IPS-15b (cell line): Measurements from ENCODE around the gene TGFBR3L.

ENCODE experiments used
- H3K27me3 ChIP-seq: one replicate; pipeline ENCODE4 v1.6.1; 2013; ENCODE audit warnings: low read length; ENCODE audit not compliant: control insufficient read depth, insufficient read depth
- H3K36me3 ChIP-seq: one replicate; pipeline ENCODE4 v1.6.1; 2013; ENCODE audit warnings: low read length; ENCODE audit not compliant: control insufficient read depth, insufficient read depth
- H3K4me1 ChIP-seq: one replicate; pipeline ENCODE4 v1.6.1; 2013; ENCODE audit warnings: mild to moderate bottlenecking, low read length; ENCODE audit not compliant: control insufficient read depth, insufficient read depth
- H3K4me3 ChIP-seq: one replicate; pipeline ENCODE4 v1.5.1; 2013; ENCODE audit warnings: low read depth, low read length
- H3K9ac ChIP-seq: one replicate; pipeline ENCODE4 v1.6.1; 2013; ENCODE audit warnings: low read depth, mild to moderate bottlenecking, low read length
- H3K9me3 ChIP-seq: one replicate; pipeline ENCODE4 v1.6.1; 2013; ENCODE audit warnings: mild to moderate bottlenecking, low read length; ENCODE audit not compliant: control insufficient read depth, insufficient read depth

The TGFBR3L gene

GRCh38 chr19:7914598-7915045, at the start of gene TGFBR3L:
TSS of gene TGFBR3L (plus strand) at chr19:7914830.
- Histone ChIP-seq H3K9ac (no peak within 1 kb of the TSS), H3K36me3 (peaks cover 19% of the 10 kb centered on the region), H3K4me1 (peaks cover under 1% of the 10 kb centered on the region), H3K4me3 (peak within 1 kb of the TSS; percentile 30), H3K9me3 (no peaks in the 10 kb centered on the region), H3K27me3 (peaks cover 30% of the 10 kb centered on the region)

GRCh38 chr19:7865262-7865911, 49.2 kb upstream of the TGFBR3L start:
- H3K9ac ChIP-seq, result no peak overlapping the region
- no peaks in the 10 kb centered on the region for H3K9me3 ChIP-seq
- H3K36me3 ChIP-seq, result no peaks in the 10 kb centered on the region
- no peak overlapping the region for H3K4me3 ChIP-seq
- H3K4me1 ChIP-seq, result peaks cover 11% of the 10 kb centered on the region
- peaks cover 54% of the 10 kb centered on the region for H3K27me3 ChIP-seq

GRCh38 chr19:7866399-7867091, 48.1 kb upstream of the TGFBR3L start:
- Histone ChIP-seq H3K27me3 (peaks cover 43% of the 10 kb centered on the region), H3K36me3 (no peaks in the 10 kb centered on the region), H3K9me3 (no peaks in the 10 kb centered on the region), H3K9ac (no peak overlapping the region), H3K4me3 (no peak overlapping the region), H3K4me1 (peaks cover 6% of the 10 kb centered on the region)

GRCh38 chr19:7867092-7867844, 47.4 kb upstream of the TGFBR3L start:
- H3K9me3 ChIP-seq, result no peaks in the 10 kb centered on the region
- no peak overlapping the region for H3K4me3 ChIP-seq
- peaks cover 41% of the 10 kb centered on the region for H3K27me3 ChIP-seq
- H3K4me1 ChIP-seq, result peaks cover 6% of the 10 kb centered on the region
- H3K9ac ChIP-seq, result no peak overlapping the region
- no peaks in the 10 kb centered on the region for H3K36me3 ChIP-seq

- peak overlapping the region; percentile 69 for H3K4me3 ChIP-seq
- no peak overlapping the region for H3K9ac ChIP-seq
- H3K4me1 ChIP-seq, result peaks cover 11% of the 10 kb centered on the region
- H3K27me3 ChIP-seq, result peaks cover 45% of the 10 kb centered on the region
- H3K36me3 ChIP-seq, result no peaks in the 10 kb centered on the region
- no peaks in the 10 kb centered on the region for H3K9me3 ChIP-seq
Observed at GRCh38 chr19:7868326-7868670, 46.3 kb upstream of the TGFBR3L start.

GRCh38 chr19:7868671-7869452, 45.8 kb upstream of the TGFBR3L start:
- Histone ChIP-seq H3K4me1 (peaks cover 11% of the 10 kb centered on the region), H3K36me3 (no peaks in the 10 kb centered on the region), H3K9me3 (no peaks in the 10 kb centered on the region), H3K27me3 (peaks cover 44% of the 10 kb centered on the region), H3K4me3 (peak overlapping the region; percentile 69), H3K9ac (no peak overlapping the region)

GRCh38 chr19:7869453-7869909, 45.1 kb upstream of the TGFBR3L start:
- Histone ChIP-seq H3K9me3 (no peaks in the 10 kb centered on the region), H3K27me3 (peaks cover 38% of the 10 kb centered on the region), H3K4me1 (peaks cover 11% of the 10 kb centered on the region), H3K36me3 (no peaks in the 10 kb centered on the region), H3K9ac (no peak overlapping the region), H3K4me3 (peak overlapping the region; percentile 69)

- peaks cover 11% of the 10 kb centered on the region for H3K4me1 ChIP-seq
- peaks cover 36% of the 10 kb centered on the region for H3K27me3 ChIP-seq
- H3K4me3 ChIP-seq, result peak overlapping the region; percentile 69
- no peaks in the 10 kb centered on the region for H3K9me3 ChIP-seq
- H3K9ac ChIP-seq, result no peak overlapping the region
- no peaks in the 10 kb centered on the region for H3K36me3 ChIP-seq
Observed at GRCh38 chr19:7869910-7870511, 44.6 kb upstream of the TGFBR3L start.

GRCh38 chr19:7870571-7871436, 43.8 kb upstream of the TGFBR3L start:
- Histone ChIP-seq H3K9ac (no peak overlapping the region), H3K4me3 (peak overlapping the region; percentile 4), H3K9me3 (no peaks in the 10 kb centered on the region), H3K36me3 (no peaks in the 10 kb centered on the region), H3K27me3 (peaks cover 29% of the 10 kb centered on the region), H3K4me1 (peaks cover 6% of the 10 kb centered on the region)

- Histone ChIP-seq H3K4me1 (peaks cover 6% of the 10 kb centered on the region), H3K27me3 (peaks cover 29% of the 10 kb centered on the region), H3K4me3 (peak overlapping the region; percentile 56), H3K9ac (no peak overlapping the region), H3K9me3 (no peaks in the 10 kb centered on the region), H3K36me3 (no peaks in the 10 kb centered on the region)
Observed at GRCh38 chr19:7871437-7872305, 43.0 kb upstream of the TGFBR3L start.
